IMR-90 (cell line): ENCODE results near the gene RCCD1. TPM values are rescaled to one million over a fixed set of nuclear protein-coding genes. Genes with fewer than 3 reads are reported as not detected.

Source experiments
- ATAC-seq: fragments of 200-7000 bp; cut with Tn5 transposase; 2 replicates; pipeline ENCODE4 v1.9.1; 2020; ENCODE audit warnings: low read depth, mild to moderate bottlenecking, moderate library complexity
- BruUV-seq: library from RNA; stranded (reverse); fragments of 400-500 nt; replicated peaks from 2 replicates; lab custom pipeline; 2021; lab: Mats Ljungman, UMichigan
- CTCF ChIA-PET: fragments of 300-600 bp; formaldehyde crosslinking; extraction: SDS; loops from one replicate; lab custom pipeline; 2021; ENCODE audit warnings: antibody characterized with exemption; lab: Yijun Ruan, JAX
- POLR2A ChIA-PET: fragments of 300-600 bp; sonication (Branson Sonifier 250); formaldehyde crosslinking; loops from one replicate; lab custom pipeline; 2022; ENCODE audit warnings: antibody characterized with exemption; ENCODE audit not compliant: unreplicated experiment; lab: Charles Lee
- DNase-seq: peaks from one replicate; pipeline ENCODE4 v3.0.0; 2013
- H2AFZ ChIP-seq: replicated peaks from 2 replicates; pipeline ENCODE3; 2013; ENCODE audit warnings: low read length, mild to moderate bottlenecking; ENCODE audit not compliant: poor library complexity
- H2AK5ac ChIP-seq: 2 replicates; pipeline ENCODE4 v1.6.1; 2013; ENCODE audit warnings: low read depth, low read length, inconsistent platforms
- H2AK9ac ChIP-seq: replicated peaks from 2 replicates; pipeline ENCODE3; 2013; ENCODE audit warnings: mild to moderate bottlenecking, low read depth, low read length, moderate library complexity; ENCODE audit not compliant: poor library complexity
- H2BK120ac ChIP-seq: 2 replicates; pipeline ENCODE4 v1.6.1; 2013; ENCODE audit warnings: low read depth, low read length, inconsistent platforms
- H2BK15ac ChIP-seq: 3 replicates; pipeline ENCODE4 v1.6.1; 2013; ENCODE audit warnings: low read depth, low read length, inconsistent platforms
- H2BK20ac ChIP-seq: 2 replicates; pipeline ENCODE4 v1.6.1; 2013; ENCODE audit warnings: low read depth, mild to moderate bottlenecking, inconsistent platforms, low read length, moderate library complexity
- H2BK5ac ChIP-seq: 2 replicates; pipeline ENCODE4 v1.6.1; 2013; ENCODE audit warnings: mild to moderate bottlenecking, low read depth, low read length, inconsistent platforms; ENCODE audit not compliant: poor library complexity, severe bottlenecking
- H3K14ac ChIP-seq: replicated peaks from 2 replicates; pipeline ENCODE4 v1.6.1; 2013; ENCODE audit warnings: low read depth, low read length, inconsistent platforms
- H3K18ac ChIP-seq: 2 replicates; pipeline ENCODE4 v1.6.1; 2013; ENCODE audit warnings: low read depth, low read length, control low read depth
- H3K23ac ChIP-seq: 2 replicates; pipeline ENCODE4 v1.6.1; 2013; ENCODE audit warnings: low read depth, low read length, inconsistent platforms
- H3K27ac ChIP-seq: 2 replicates; pipeline ENCODE4 v1.5.1; 2013; ENCODE audit warnings: mild to moderate bottlenecking, control low read depth, low read length; ENCODE audit not compliant: insufficient read depth
- H3K27me3 ChIP-seq: 2 replicates; pipeline ENCODE4 v1.6.1; 2013; ENCODE audit warnings: low read length; ENCODE audit not compliant: control insufficient read depth, insufficient read depth
- H3K36me3 ChIP-seq: 2 replicates; pipeline ENCODE4 v1.6.1; 2013; ENCODE audit warnings: low read length, mixed read lengths; ENCODE audit not compliant: control insufficient read depth, insufficient read depth
- H3K4ac ChIP-seq: 2 replicates; pipeline ENCODE4 v1.6.1; 2013; ENCODE audit warnings: low read depth, low read length, inconsistent platforms
- H3K4me1 ChIP-seq: 2 replicates; pipeline ENCODE4 v1.6.1; 2013; ENCODE audit warnings: low read length, mixed read lengths; ENCODE audit not compliant: control insufficient read depth, insufficient read depth
- H3K4me2 ChIP-seq: 2 replicates; pipeline ENCODE4 v1.6.1; 2013; ENCODE audit warnings: low read depth, mild to moderate bottlenecking, control low read depth, low read length, moderate library complexity
- H3K4me3 ChIP-seq: 2 replicates; pipeline ENCODE4 v1.5.1; 2013; ENCODE audit warnings: low read depth, mild to moderate bottlenecking, control low read depth, low read length, moderate library complexity; ENCODE audit not compliant: insufficient read depth
- H3K56ac ChIP-seq: 2 replicates; pipeline ENCODE4 v1.6.1; 2013; ENCODE audit warnings: low read length, inconsistent platforms; ENCODE audit not compliant: insufficient read depth; ENCODE audit errors: extremely low read depth
- H3K79me1 ChIP-seq, 2 experiments: 2 replicates each; pipeline ENCODE4 v1.6.1; 2013; ENCODE audit warnings: low read length in 2 of 2, inconsistent platforms in 1 of 2, low read depth in 1 of 2
- H3K9ac ChIP-seq: 2 replicates; pipeline ENCODE4 v1.6.1; 2013; ENCODE audit warnings: low read depth, low read length, control low read depth
- H3K9me1 ChIP-seq: 2 replicates; pipeline ENCODE4 v1.6.1; 2013; ENCODE audit warnings: low read length, inconsistent platforms; ENCODE audit not compliant: insufficient read depth
- H3K9me3 ChIP-seq: 2 replicates; pipeline ENCODE4 v1.6.1; 2013; ENCODE audit warnings: low read length; ENCODE audit not compliant: control insufficient read depth, insufficient read depth
- H4K20me1 ChIP-seq: 2 replicates; pipeline ENCODE4 v1.6.1; 2013; ENCODE audit warnings: low read length, inconsistent platforms; ENCODE audit not compliant: insufficient read depth
- H4K5ac ChIP-seq: 2 replicates; pipeline ENCODE4 v1.6.1; 2013; ENCODE audit warnings: mild to moderate bottlenecking, low read depth, low read length, control low read depth
- H4K8ac ChIP-seq, 2 experiments: 2 replicates each; pipeline ENCODE4 v1.6.1; 2013; ENCODE audit warnings: low read depth in 2 of 2, low read length in 2 of 2, control low read depth in 1 of 2, inconsistent platforms in 1 of 2
- H4K91ac ChIP-seq: 2 replicates; pipeline ENCODE4 v1.6.1; 2013; ENCODE audit warnings: low read depth, low read length, inconsistent platforms; ENCODE audit not compliant: insufficient read depth
- CEBPB ChIP-seq: IDR thresholded peaks from 2 replicates; pipeline ENCODE4 v1.6.1; 2012; ENCODE audit warnings: low read depth, low read length, improper control_type of control experiment
- FOS ChIP-seq: fragments of 150-350 bp; IDR thresholded peaks from 2 replicates; pipeline ENCODE4 v1.6.1; 2016; ENCODE audit warnings: low read depth, low read length
- WGBS, 2 experiments: methylation state at CpG; one replicate each; pipeline versions ENCODE4 v1.1.5 to v1.1.7; 2013; ENCODE audit warnings: missing lambda C conversion rate in 2 of 2; ENCODE audit not compliant: insufficient read length in 1 of 2; ENCODE audit errors: extremely low coverage in 2 of 2; 5-methylcytosine and 5-hydroxymethylcytosine counted together
- dilution Hi-C: fragments of 300-500 bp; cut with HindIII; formaldehyde crosslinking; loops from one replicate; pipeline ENCODE4 v1.14.3; 2018; ENCODE audit warnings: low sequenced_read_pairs; ENCODE audit not compliant: unreplicated experiment
- in situ Hi-C: fragments of 300-500 bp; cut with MboI; formaldehyde crosslinking; loops from 3 replicates; pipeline ENCODE4 v1.14.3; 2019; ENCODE audit warnings: low sequenced_read_pairs, inconsistent platforms, mixed read lengths
- intact Hi-C: fragments of 100-400 bp; cut with micrococcal nuclease; formaldehyde crosslinking; loops from 2 replicates; pipeline ENCODE4 v1.10.0; 2022
- polyA plus RNA-seq, 3 experiments: library from polyadenylated mRNA; depleted of rRNA; stranded (reverse); fragments of >200 nt; gene quantifications; 2 replicates each; pipeline ENCODE4 v1.2.3, GENCODE V29; 2012; ENCODE audit warnings: low replicate concordance in 1 of 3
- total RNA-seq: library from RNA; depleted of rRNA; stranded (reverse); fragments of >200 nt; gene quantifications from 2 replicates; pipeline ENCODE4 v1.2.3, GENCODE V29; 2012

The RCCD1 gene
- total and polyA plus RNA-seq, 2 of the 4 experiments (the other 2 are of a cell fraction) = 3.9 to 9.9 TPM

DNA sequence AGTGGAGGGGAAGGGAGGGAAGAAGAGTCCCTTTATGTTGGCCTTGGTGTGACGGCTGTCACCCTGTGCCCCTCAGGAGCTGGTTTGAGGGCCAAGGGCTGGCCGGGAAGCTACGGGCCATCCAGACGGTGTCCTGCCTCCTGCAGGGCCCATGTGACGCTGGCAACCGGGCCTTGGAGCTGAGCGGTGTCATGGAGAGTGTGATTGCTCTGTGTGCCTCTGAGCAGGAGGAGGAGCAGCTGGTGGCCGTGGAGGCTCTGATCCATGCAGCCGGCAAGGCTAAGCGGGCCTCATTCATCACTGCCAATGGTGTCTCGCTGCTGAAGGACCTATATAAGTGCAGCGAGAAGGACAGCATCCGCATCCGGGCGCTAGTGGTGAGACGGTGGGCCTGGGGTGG, 8.1 kb upstream of the RCCD1 start:
- BruUV-seq = no TSS peak
- Histone ChIP-seq H3K4ac (no peak overlapping the region), H3K36me3 (peaks cover 79% of the 10 kb centered on the region), H3K4me3 (no peak overlapping the region), H2BK20ac (no peak overlapping the region), H2BK120ac (no peak overlapping the region), H3K18ac (no peak overlapping the region), H3K9me3 (no peaks in the 10 kb centered on the region), H3K9me1 (no peaks in the 10 kb centered on the region), H3K27me3 (no peaks in the 10 kb centered on the region), H2AK5ac (no peak overlapping the region), H2AK9ac (no peak overlapping the region), H3K27ac (no peak overlapping the region), H3K4me1 (no peaks in the 10 kb centered on the region), H2BK15ac (no peak overlapping the region), H3K9ac (no peak overlapping the region), H3K4me2 (no peak overlapping the region), H4K20me1 (peaks cover 4% of the 10 kb centered on the region; the same call in 1 of the 2 replicates), H4K91ac (no peak overlapping the region), H3K23ac (no peak overlapping the region), H3K79me1 (no peaks in the 10 kb centered on the region; a peak in 2 of 4 replicates), H4K8ac (no peak overlapping the region), H2AFZ (no peak overlapping the region), H2BK5ac (no peak overlapping the region), H3K14ac (no peak overlapping the region), H4K5ac (no peak overlapping the region), H3K56ac (no peak overlapping the region)
- dilution Hi-C loops (no loop called here), in situ Hi-C loops (no loop called here), intact Hi-C loops (no loop called here)
- DNase-seq (no peak), ATAC-seq (no peak)
- ChIA-PET POLR2A (interaction anchor here (0.6 kb wide), 1 partner anchor 8 kb away, joined by 4 read pairs; the partner anchor contains the start of gene RCCD1), CTCF (interaction anchor here (2.3 kb wide), 1 partner anchor 12 kb away, joined by 8 read pairs; the partner anchor contains the start of gene UNC45A)
- TF ChIP-seq CEBPB = no peak
- no peak for TF ChIP-seq FOS
- 83% methylated on average over 14 of the region's 16 CpGs; no CpG with 5 or more reads in 1 of the 2 experiments for WGBS, 2 experiments
